Globus pallidus (tissue), 1 donor: ENCODE results near the gene MPPED1.

Experiments used
- DNase-seq: peaks from one replicate; pipeline ENCODE4 v3.0.0-alpha.2; 2015; ENCODE audit warnings: low spot score

Gene MPPED1

GRCh38 chr22:43411869-43412807 lies at the start of gene MPPED1:
MPPED1 (plus strand) TSS chr22:43412014; CDS start chr22:43424986, 12,972 bp downstream.
- no peak for DNase-seq

- DNase-seq: no peak
Observed at GRCh38 chr22:43363315-43364168, 48.3 kb upstream of the MPPED1 start.

GRCh38 chr22:43364169-43364435 lies 47.7 kb upstream of the MPPED1 start:
- DNase-seq: no peak

GRCh38 chr22:43365715-43366440 lies 45.9 kb upstream of the MPPED1 start:
- DNase-seq: no peak

- DNase-seq: no peak
Observed at GRCh38 chr22:43370036-43370435, 41.8 kb upstream of the MPPED1 start.

GRCh38 chr22:43375951-43376455 lies 35.8 kb upstream of the MPPED1 start:
- DNase-seq: no peak

GRCh38 chr22:43376765-43377547 lies 34.9 kb upstream of the MPPED1 start:
- DNase-seq: no peak

GRCh38 chr22:43377548-43377895 lies 34.3 kb upstream of the MPPED1 start:
- no peak for DNase-seq

- DNase-seq: no peak
Observed at GRCh38 chr22:43377896-43378704, 33.7 kb upstream of the MPPED1 start.

GRCh38 chr22:43381693-43382092 lies 30.1 kb upstream of the MPPED1 start:
- no peak for DNase-seq

GRCh38 chr22:43384863-43385262 lies 27.0 kb upstream of the MPPED1 start:
- no peak for DNase-seq

GRCh38 chr22:43385770-43386641 lies 25.8 kb upstream of the MPPED1 start:
- DNase-seq: peak; percentile 64

GRCh38 chr22:43387815-43388214 lies 24.0 kb upstream of the MPPED1 start:
- DNase-seq: no peak

GRCh38 chr22:43388420-43388851 lies 23.4 kb upstream of the MPPED1 start:
- DNase-seq: peak; percentile 44

- DNase-seq: no peak
Observed at GRCh38 chr22:43389227-43389836, 22.5 kb upstream of the MPPED1 start.

- DNase-seq: no peak
Observed at GRCh38 chr22:43390166-43390565, 21.6 kb upstream of the MPPED1 start.

GRCh38 chr22:43390872-43391271 lies 20.9 kb upstream of the MPPED1 start:
- DNase-seq: no peak

- no peak for DNase-seq
Observed at GRCh38 chr22:43391306-43391705, 20.5 kb upstream of the MPPED1 start.

- DNase-seq: no peak
Observed at GRCh38 chr22:43392385-43392989, 19.3 kb upstream of the MPPED1 start.
